Measurements from ENCODE around the gene ZNF77.
A peak's percentile ranks its signal among the peaks of the same experiment; 100 is the strongest.
"Not testable (repeated sequence)": the region's sequence is repeated elsewhere in the genome, so short reads cannot be mapped to it uniquely, and the experiment has no call there.

Gene ZNF77

GRCh38 chr19:2922987-2923386 is 21.8 kb downstream of the ZNF77 start:
- FAIRE-seq = no peak
- DNase-seq (ENCODE audit: low spot score) = no peak

GRCh38 chr19:2917275-2918184 is 27.2 kb downstream of the ZNF77 start:
- FAIRE-seq (no peak), DNase-seq (ENCODE audit: low spot score) (no peak)

GRCh38 chr19:2912306-2912705 is 32.5 kb downstream of the ZNF77 start:
- FAIRE-seq = no peak

GRCh38 chr19:2906631-2907195 is 38.1 kb downstream of the ZNF77 start:
- no peak for DNase-seq (ENCODE audit: low spot score)
- FAIRE-seq = no peak

More at GRCh38 chr19:2912306-2912705, 32.5 kb downstream of the ZNF77 start:
- DNase-seq (ENCODE audit: low spot score) = no peak

- no peak for FAIRE-seq
- no peak for DNase-seq (ENCODE audit: low spot score)
Observed at GRCh38 chr19:2905918-2906519, 38.8 kb downstream of the ZNF77 start.

- not testable (repeated sequence) for DNase-seq (ENCODE audit: low spot score); FAIRE-seq
Observed at GRCh38 chr19:2903326-2903725, 41.4 kb downstream of the ZNF77 start.

GRCh38 chr19:2902590-2903218 is 42.1 kb downstream of the ZNF77 start:
- FAIRE-seq = no peak
- no peak for DNase-seq (ENCODE audit: low spot score)

- FAIRE-seq = no peak
- peak; percentile 96 for DNase-seq (ENCODE audit: low spot score)
Observed at GRCh38 chr19:2900296-2901252, 44.2 kb downstream of the ZNF77 start, which contains the start of gene ZNF57. TSS of gene ZNF57 (plus strand) at chr19:2900928. CDS start at chr19:2901046, 118 bp downstream.

GRCh38 chr19:2896694-2897093 is 48.1 kb downstream of the ZNF77 start:
- no peak for FAIRE-seq
- DNase-seq (ENCODE audit: low spot score) = no peak

GRCh38 chr19:2890531-2890930 is 54.2 kb downstream of the ZNF77 start:
- not testable (repeated sequence) for DNase-seq (ENCODE audit: low spot score); FAIRE-seq

- FAIRE-seq (no peak), DNase-seq (ENCODE audit: low spot score) (peak; percentile 88)
Observed at GRCh38 chr19:2888731-2889224, 56.0 kb downstream of the ZNF77 start.

- FAIRE-seq (no peak), DNase-seq (ENCODE audit: low spot score) (peak; percentile 36)
Observed at GRCh38 chr19:2887391-2887914, 57.3 kb downstream of the ZNF77 start.

GRCh38 chr19:2885736-2886135 is 59.0 kb downstream of the ZNF77 start:
- DNase-seq (ENCODE audit: low spot score) (no peak), FAIRE-seq (no peak)

GRCh38 chr19:2883686-2884439 is 60.9 kb downstream of the ZNF77 start:
- DNase-seq (ENCODE audit: low spot score) = no peak
- FAIRE-seq = no peak

Data from urothelium cell line (cell line).